HL-60 (cell line): Measurements from ENCODE around the gene CCDC134.

Experiments
- CTCF ChIP-seq: IDR thresholded peaks from one replicate; pipeline ENCODE4 v1.5.1; 2011; ENCODE audit warnings: low read length, control low read depth, inconsistent platforms; ENCODE audit not compliant: insufficient read depth
- POLR2AphosphoS5 ChIP-seq: IDR thresholded peaks from 2 replicates; pipeline ENCODE4 v1.6.1; 2012; ENCODE audit warnings: low read depth
- REST ChIP-seq: IDR thresholded peaks from 2 replicates; pipeline ENCODE4 v1.6.1; 2012; ENCODE audit warnings: low read depth; ENCODE audit not compliant: insufficient replicate concordance

- TF ChIP-seq CTCF (no peak), REST (no peak), POLR2AphosphoS5 (no peak)
Measured at GRCh38 chr22:41868556-41868955, 68.1 kb downstream of the CCDC134 start.
